Astrocyte of the cerebellum (primary cell): ENCODE results near the gene LRRC45.

ENCODE experiments used
- DNase-seq: peaks from one replicate; pipeline ENCODE4 v3.0.0-alpha.2; 2011; ENCODE audit warnings: low read depth
- H3K4me3 ChIP-seq: 2 replicates; pipeline ENCODE4 v1.5.1; 2011; ENCODE audit warnings: mild to moderate bottlenecking, low read depth, low read length, moderate library complexity
- CTCF ChIP-seq: IDR thresholded peaks from 2 replicates; pipeline ENCODE4 v1.5.1; 2012; ENCODE audit warnings: low read length, low read depth, moderate library complexity, mild to moderate bottlenecking; ENCODE audit errors: missing control alignments
- in situ Hi-C: cut with HindIII; loops from 2 replicates; pipeline ENCODE4 v1.10.0; 2017; ENCODE audit warnings: low sequenced_read_pairs

The LRRC45 gene

DNA sequence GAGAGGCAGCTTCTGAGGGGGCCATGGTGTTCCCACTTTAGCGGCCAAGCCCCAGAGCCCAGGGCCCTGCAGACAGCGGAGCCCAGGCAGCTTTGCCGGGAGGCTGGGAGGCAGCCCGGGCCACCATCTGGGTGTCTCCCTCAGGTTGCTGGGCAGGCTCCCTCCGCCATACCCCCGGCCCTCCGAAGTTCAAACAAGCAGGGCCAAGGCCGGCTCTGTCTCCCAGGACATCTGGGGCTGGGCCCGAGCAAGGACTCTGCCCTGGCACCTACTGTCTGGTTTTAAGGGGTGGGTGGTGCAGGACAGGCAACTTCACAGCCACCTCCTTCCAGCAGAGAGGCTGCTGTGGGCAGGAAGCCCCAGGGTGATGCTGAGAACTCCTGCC, 39.9 kb downstream of the LRRC45 start:
- no peak overlapping the region for H3K4me3 ChIP-seq
- no peak for DNase-seq
- in situ Hi-C loops: no loop called here
- TF ChIP-seq CTCF: no peak

DNA sequence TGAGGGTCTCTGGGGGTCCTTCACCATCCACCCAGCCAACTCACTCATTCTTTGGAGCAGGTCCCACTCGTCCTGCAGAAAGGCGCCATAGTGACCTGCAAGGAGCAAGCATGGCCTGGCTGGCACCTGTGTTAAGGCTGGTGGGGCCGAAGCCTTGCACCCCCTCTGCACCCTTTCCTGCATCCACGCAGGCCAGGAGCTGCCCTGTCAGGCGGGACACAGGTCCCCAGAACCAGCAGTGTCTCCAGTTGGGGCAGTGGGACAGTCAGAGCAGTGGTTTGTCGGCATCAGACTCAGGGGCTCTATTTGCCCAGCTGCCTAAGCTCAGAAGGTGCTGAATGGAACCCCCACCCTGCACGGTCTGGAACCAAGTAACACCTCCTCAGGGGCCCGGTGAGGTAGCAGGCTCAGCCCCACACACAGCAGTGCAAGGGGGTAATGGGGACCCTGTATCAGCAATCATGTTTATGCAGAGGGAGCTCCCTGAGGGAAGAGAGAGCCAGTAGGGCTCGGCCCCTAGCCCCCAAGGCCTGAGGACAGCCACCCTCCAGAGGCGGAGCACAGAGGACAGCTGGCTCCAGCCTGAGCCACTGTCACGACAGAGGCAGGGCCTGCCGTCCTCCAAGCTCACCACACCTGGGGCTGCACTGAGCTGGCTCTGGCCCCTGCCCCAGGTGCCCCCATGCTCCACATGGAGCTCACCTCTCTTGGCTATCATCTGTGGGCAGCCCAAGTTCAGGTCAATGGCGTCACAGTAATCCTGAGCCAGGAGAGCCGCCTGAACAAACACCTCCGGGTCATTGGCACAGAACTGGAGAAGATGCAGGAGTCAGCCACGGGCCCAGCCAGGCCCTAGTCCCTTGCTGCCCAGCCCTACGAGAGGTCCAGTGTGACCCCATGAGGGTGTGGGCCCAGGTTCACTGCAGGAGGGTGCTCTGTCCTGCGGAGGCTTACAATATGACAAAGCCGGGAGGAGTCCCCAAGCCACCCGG, 40.6 kb downstream of the LRRC45 start:
- in situ Hi-C loops: no loop called here
- no peak for TF ChIP-seq CTCF
- H3K4me3 ChIP-seq: no peak overlapping the region
- no peak for DNase-seq

DNA sequence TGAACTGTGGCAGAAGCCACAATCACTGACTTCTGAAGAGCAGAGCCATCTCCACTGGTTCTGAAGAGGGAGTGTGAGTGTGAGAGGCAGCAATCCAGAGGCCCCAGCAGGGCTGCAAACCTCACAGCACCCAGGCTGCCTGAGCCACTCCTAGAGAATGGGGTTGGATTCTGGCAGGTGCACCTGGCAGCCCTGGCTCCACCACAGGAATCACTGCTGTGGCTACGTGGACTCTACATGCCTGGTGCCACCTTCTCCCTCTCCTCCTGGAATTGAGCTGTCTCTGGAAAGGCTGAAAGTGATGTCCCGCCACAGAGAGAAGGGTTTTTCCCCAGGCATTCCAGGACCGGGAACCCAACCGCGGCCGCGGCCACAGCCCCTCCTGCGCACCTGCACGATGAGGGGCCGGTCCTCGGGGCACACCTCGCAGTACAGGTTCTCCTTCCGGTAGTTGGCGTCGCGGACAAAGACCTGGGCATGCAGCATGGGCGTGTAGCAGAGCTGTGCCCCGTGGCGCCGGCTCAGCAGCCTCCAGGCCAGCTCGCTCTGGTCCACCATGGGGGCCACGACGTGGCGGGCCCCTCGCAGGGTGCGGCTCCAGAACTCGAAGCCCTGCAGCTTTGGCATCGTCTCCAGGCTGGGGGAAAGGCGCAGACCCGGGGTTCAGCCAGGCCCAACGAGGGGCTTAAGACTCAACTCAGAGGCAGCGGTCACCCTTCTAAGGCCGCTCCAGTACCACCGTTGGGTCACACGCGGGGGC, 41.5 kb downstream of the LRRC45 start:
- DNase-seq: no peak
- peak overlapping the region; percentile 80 for H3K4me3 ChIP-seq
- in situ Hi-C loops: no loop called here
- TF ChIP-seq CTCF: no peak

- no peak for TF ChIP-seq CTCF
- in situ Hi-C loops: no loop called here
- DNase-seq: no peak
- H3K4me3 ChIP-seq: peak overlapping the region; percentile 80
Measured at GRCh38 chr17:82065193-82065637, 42.1 kb downstream of the LRRC45 start.

DNA sequence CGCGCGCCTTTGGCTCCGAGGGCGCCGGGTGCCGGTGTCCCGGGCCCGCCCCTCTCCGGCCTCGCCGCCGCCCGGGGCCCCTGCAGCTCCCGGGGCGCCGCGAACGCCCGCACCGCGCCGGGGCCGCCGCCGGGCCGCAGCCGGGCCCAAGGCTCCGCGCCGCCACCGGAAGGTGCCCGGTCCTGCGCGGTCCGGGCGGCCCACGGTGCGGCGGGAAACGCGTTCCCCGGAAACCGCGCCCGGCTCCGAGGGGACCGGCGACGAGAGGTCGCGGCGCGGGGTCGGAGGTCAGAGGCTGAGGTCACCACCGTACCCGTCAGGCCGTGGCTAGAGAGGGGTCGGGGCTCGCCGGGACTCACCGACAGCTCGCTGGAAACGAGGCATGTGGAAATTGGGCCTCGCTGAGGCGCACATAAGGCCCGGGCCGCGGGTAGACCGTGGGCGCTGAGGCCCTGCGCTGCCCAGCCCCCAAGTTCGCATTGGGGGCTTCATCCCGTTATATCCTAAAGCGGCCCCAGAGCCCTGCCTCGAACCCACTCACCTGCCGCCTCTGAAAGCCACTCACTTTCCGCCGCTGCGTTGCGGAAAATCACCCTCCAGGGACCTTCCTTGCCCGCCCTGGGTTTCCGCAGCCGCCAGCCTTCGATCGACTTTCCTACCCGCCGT, 42.7 kb downstream of the LRRC45 start, which contains the start of gene DUS1L:
Gene DUS1L, minus strand, starts transcription at position 167 of the 666 bp plus-strand sequence. CDS start 745 bp downstream, outside the sequence.
- no peak for DNase-seq
- no peak for TF ChIP-seq CTCF
- in situ Hi-C loops: no loop called here
- peak within 1 kb of the TSS; percentile 80 for H3K4me3 ChIP-seq

DNA sequence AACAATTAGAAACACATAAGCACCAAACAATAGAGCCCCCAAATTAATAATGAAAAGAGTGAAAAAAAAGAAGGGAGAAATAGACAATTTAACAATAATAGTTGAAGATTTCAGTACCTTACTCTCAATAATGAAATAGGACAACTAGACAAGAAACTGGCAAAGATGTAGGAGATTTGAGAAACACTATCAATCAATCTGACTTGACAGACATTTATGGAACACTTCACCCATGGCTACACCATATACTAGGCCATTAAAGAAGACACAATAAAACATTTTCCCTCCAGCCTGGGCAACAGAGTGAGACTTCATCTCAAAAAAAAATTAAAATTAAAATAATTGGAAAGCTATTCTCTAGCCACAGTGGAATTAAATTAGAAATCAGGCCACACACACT, 47.5 kb downstream of the LRRC45 start:
- TF ChIP-seq CTCF: no peak
- no peak for DNase-seq
- in situ Hi-C loops: no loop called here

More for the DNA sequence above, 47.5 kb downstream of the LRRC45 start:
- H3K4me3 ChIP-seq: no peak overlapping the region
